Measurements from ENCODE around the gene ARHGEF28. TPM values are rescaled to one million over a fixed set of nuclear protein-coding genes. Genes with fewer than 3 reads are reported as not detected.

Gene ARHGEF28
- total RNA-seq, 1 experiment from 2014 or later: 0.57 TPM

- Histone ChIP-seq H3K27me3 (ENCODE audit: insufficient read depth, low read length) (no peaks in the 10 kb centered on the region), H4K91ac (ENCODE audit: insufficient read length, low read depth, low read length) (no peak overlapping the region), H4K5ac (ENCODE audit: insufficient read length, low read depth, low read length) (no peak overlapping the region), H3K23ac (ENCODE audit: insufficient read length, low read depth, low read length) (no peak overlapping the region), H2BK120ac (ENCODE audit: low read depth, low read length, poor library complexity, severe bottlenecking) (no peak overlapping the region), H3T11ph (ENCODE audit: low read length) (no peak overlapping the region), H3K9ac (ENCODE audit: extremely low read depth, insufficient read length, low read length) (no peak overlapping the region), H3K14ac (ENCODE audit: insufficient read depth, low read length) (no peak overlapping the region), H2BK15ac (ENCODE audit: low read depth, low read length) (no peak overlapping the region), H2AFZ (ENCODE audit: low read length) (no peak overlapping the region), H3K23me2 (ENCODE audit: insufficient read length, low read depth, low read length, poor library complexity, severe bottlenecking) (no peaks in the 10 kb centered on the region), H3K27ac (ENCODE audit: insufficient read length, low read depth, low read length) (no peak overlapping the region), H3K79me2 (ENCODE audit: insufficient read depth, low read length) (no peaks in the 10 kb centered on the region), H2BK20ac (ENCODE audit: low read depth, low read length, poor library complexity, severe bottlenecking) (no peak overlapping the region), H3K9me3 (ENCODE audit: control insufficient read depth, low read depth, low read length) (no peaks in the 10 kb centered on the region), H2BK12ac (ENCODE audit: insufficient read length, low read depth, low read length) (no peak overlapping the region), H2BK5ac (ENCODE audit: insufficient read length, low read length) (no peak overlapping the region), H3K4me2 (ENCODE audit: insufficient read depth, insufficient read length, low read length) (no peak overlapping the region), H3K79me1 (ENCODE audit: insufficient read depth, low read depth, low read length, poor library complexity, severe bottlenecking) (no peaks in the 10 kb centered on the region), H3K18ac (ENCODE audit: insufficient read length, low read depth, low read length) (no peak overlapping the region), H3K4me1 (ENCODE audit: insufficient read depth, low read length) (no peaks in the 10 kb centered on the region), H4K8ac (replicated peaks; ENCODE audit: insufficient read length, low read depth, low read length) (no peak overlapping the region), H3K4ac (ENCODE audit: low read depth, low read length) (no peak overlapping the region), H4K20me1 (ENCODE audit: control insufficient read depth, insufficient read depth, insufficient read length) (no peaks in the 10 kb centered on the region), H2AK5ac (ENCODE audit: insufficient read length, low read length) (no peak overlapping the region), H3K56ac (ENCODE audit: insufficient read length, low read depth, low read length) (no peak overlapping the region)
- no peak overlapping the region for H3K4me3 Mint-ChIP-seq
- WGBS (ENCODE audit: extremely low coverage, insufficient read length, low lambda C conversion rate): no CpG with 5 or more reads among the region's 2 CpGs
- H3K9me3 Mint-ChIP-seq: no peaks in the 10 kb centered on the region
- no peak for TF ChIP-seq CTCF (conservative IDR thresholded peaks at IDR 0.05)
- H3K27me3 Mint-ChIP-seq (ENCODE audit: low read depth): peaks cover 5% of the 10 kb centered on the region; the same call in 1 of the 2 replicates
- DNase-seq: no peak
- H3K4me1 Mint-ChIP-seq: peaks cover 0 to 1% of the 10 kb centered on the region in 2 experiments; a peak in 2 of 4 replicates
- H3K36me3 Mint-ChIP-seq (ENCODE audit: insufficient read depth in 1 of 3, low read depth in 3 of 3): no peaks in the 10 kb centered on the region
- no peak overlapping the region for H3K27ac Mint-ChIP-seq
These were observed 26.4 kb downstream of the ARHGEF28 start for GRCh38 chr5:73652391-73652790.
